Loucy (cell line): Measurements from ENCODE around the gene ZSWIM5.

Experiments used
- CTCF ChIP-seq: fragments of 200-600 bp; sonication (generic); conservative IDR thresholded peaks from 2 replicates; pipeline ENCODE4 v1.5.1; 2014; ENCODE audit warnings: mild to moderate bottlenecking, antibody characterized with exemption, low read length
- EZH2phosphoT487 ChIP-seq: fragments of 200-600 bp; IDR thresholded peaks from 2 replicates; pipeline ENCODE4 v1.6.1; 2018; ENCODE audit warnings: antibody characterized with exemption, mild to moderate bottlenecking, moderate library complexity, borderline replicate concordance

GRCh38 chr1:45001011-45001481 lies 205.4 kb downstream of the ZSWIM5 start:
- TF ChIP-seq CTCF = no peak
- no peak for TF ChIP-seq EZH2phosphoT487
